Endothelial cell of umbilical vein (primary cell): ENCODE results near the gene SORCS2.

Source experiments
- EZH2 ChIP-seq: IDR thresholded peaks from 2 replicates; pipeline ENCODE4 v1.6.1; 2012; ENCODE audit warnings: borderline replicate concordance, low read depth, mild to moderate bottlenecking, moderate library complexity, low read length, inconsistent platforms; ENCODE audit not compliant: severe bottlenecking
- GATA2 ChIP-seq: IDR thresholded peaks from 2 replicates; pipeline ENCODE4 v1.7.0; 2011; ENCODE audit warnings: low read depth, mild to moderate bottlenecking, moderate library complexity, mixed read lengths, low read length; ENCODE audit not compliant: insufficient read length, insufficient read depth
- JUN ChIP-seq: IDR thresholded peaks from 2 replicates; pipeline ENCODE4 v1.6.1; 2011; ENCODE audit warnings: borderline replicate concordance, low read depth; ENCODE audit not compliant: insufficient read length, insufficient read depth
- MAX ChIP-seq: IDR thresholded peaks from 2 replicates; pipeline ENCODE4 v1.6.1; 2011; ENCODE audit not compliant: insufficient read depth, insufficient read length
- MYC ChIP-seq: IDR thresholded peaks from one replicate; pipeline ENCODE4 v1.6.1; 2011; ENCODE audit warnings: mild to moderate bottlenecking, low read depth, low read length
- POLR2A ChIP-seq: IDR thresholded peaks from 2 replicates; pipeline ENCODE4 v1.6.1; 2012; ENCODE audit warnings: low read depth, mild to moderate bottlenecking, control low read depth, low read length
- POLR2AphosphoS5 ChIP-seq: IDR thresholded peaks from 2 replicates; pipeline ENCODE4 v1.6.1; 2012; ENCODE audit warnings: low read depth, mild to moderate bottlenecking, control low read depth, low read length, moderate library complexity; ENCODE audit not compliant: insufficient read depth
- TF ChIP-seq, protein P1 (sequence below), 2 donors: IDR thresholded peaks; 1 replicate in 1 of 2; 2 replicates in 1 of 2; pipeline ENCODE4 v1.5.1; 2011; ENCODE audit warnings: low read length in 2 of 2, mild to moderate bottlenecking in 2 of 2, moderate library complexity in 2 of 2, control low read depth in 1 of 2, inconsistent platforms in 1 of 2, low read depth in 1 of 2; ENCODE audit not compliant: insufficient read depth in 1 of 2; ENCODE audit errors: extremely low read depth in 1 of 2

DNA sequence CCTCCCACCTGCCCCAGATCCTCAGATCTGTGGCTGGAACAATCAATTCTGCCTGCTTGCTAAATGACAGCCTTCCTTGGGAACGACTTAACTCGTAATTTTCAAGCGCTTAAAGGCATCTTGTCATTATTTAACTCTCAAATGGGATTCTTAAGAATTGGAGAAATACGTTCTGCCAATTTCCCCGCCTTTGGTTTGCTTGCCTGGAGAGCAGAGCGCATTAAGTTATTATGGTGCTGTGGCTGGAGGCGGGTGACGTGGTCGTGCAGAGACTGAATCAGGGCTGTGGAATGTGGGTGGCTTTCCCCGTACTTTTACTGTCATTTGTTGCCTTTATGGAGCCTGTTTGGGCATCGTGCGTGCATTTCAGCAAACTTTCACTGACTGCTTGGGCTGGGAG is 321.3 kb downstream of the SORCS2 start:
- TF ChIP-seq, protein P1, sequence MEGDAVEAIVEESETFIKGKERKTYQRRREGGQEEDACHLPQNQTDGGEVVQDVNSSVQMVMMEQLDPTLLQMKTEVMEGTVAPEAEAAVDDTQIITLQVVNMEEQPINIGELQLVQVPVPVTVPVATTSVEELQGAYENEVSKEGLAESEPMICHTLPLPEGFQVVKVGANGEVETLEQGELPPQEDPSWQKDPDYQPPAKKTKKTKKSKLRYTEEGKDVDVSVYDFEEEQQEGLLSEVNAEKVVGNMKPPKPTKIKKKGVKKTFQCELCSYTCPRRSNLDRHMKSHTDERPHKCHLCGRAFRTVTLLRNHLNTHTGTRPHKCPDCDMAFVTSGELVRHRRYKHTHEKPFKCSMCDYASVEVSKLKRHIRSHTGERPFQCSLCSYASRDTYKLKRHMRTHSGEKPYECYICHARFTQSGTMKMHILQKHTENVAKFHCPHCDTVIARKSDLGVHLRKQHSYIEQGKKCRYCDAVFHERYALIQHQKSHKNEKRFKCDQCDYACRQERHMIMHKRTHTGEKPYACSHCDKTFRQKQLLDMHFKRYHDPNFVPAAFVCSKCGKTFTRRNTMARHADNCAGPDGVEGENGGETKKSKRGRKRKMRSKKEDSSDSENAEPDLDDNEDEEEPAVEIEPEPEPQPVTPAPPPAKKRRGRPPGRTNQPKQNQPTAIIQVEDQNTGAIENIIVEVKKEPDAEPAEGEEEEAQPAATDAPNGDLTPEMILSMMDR (IDR thresholded peaks at IDR 0.05; ENCODE audit: extremely low read depth in 1 of 2, insufficient read depth in 1 of 2, low read depth in 1 of 2, low read length in 2 of 2) = no peak
- TF ChIP-seq POLR2AphosphoS5 = no peak
- no peak for TF ChIP-seq POLR2A
- TF ChIP-seq EZH2 = no peak
- TF ChIP-seq MYC = no peak
- TF ChIP-seq JUN = no peak
- TF ChIP-seq MAX = no peak
- no peak for TF ChIP-seq GATA2
